Effector memory CD8-positive, alpha-beta T cell (primary cell): ENCODE data around the gene HPSE2.

Experiments
- ATAC-seq: fragments of 150-1000 bp; cut with Tn5 transposase; replicated peaks from 2 replicates; pipeline ENCODE4 v1.10.0; 2021; ENCODE audit warnings: mild to moderate bottlenecking, moderate library complexity
- DNase-seq, 3 experiments: peaks; one replicate each; pipeline ENCODE4 v3.0.0; 2021
- H3K27ac Mint-ChIP-seq, 2 donors: one replicate each; pipeline ENCODE4 v1.8.0; 2022; ENCODE audit warnings: mild to moderate bottlenecking in 2 of 2, mixed read lengths in 2 of 2, moderate library complexity in 2 of 2
- H3K27me3 Mint-ChIP-seq, 2 donors: one replicate each; pipeline ENCODE4 v1.8.0; 2022; ENCODE audit warnings: mixed read lengths in 2 of 2
- H3K36me3 Mint-ChIP-seq: one replicate; pipeline ENCODE4 v1.8.0; 2022; ENCODE audit warnings: mild to moderate bottlenecking, moderate library complexity, mixed read lengths; ENCODE audit not compliant: insufficient read depth
- H3K4me1 Mint-ChIP-seq, 2 donors: one replicate each; pipeline ENCODE4 v1.8.0; 2022; ENCODE audit warnings: low read depth in 2 of 2, mixed read lengths in 2 of 2
- H3K4me3 Mint-ChIP-seq, 2 donors: one replicate each; pipeline ENCODE4 v1.8.0; 2022; ENCODE audit warnings: mild to moderate bottlenecking in 2 of 2, mixed read lengths in 2 of 2, moderate library complexity in 2 of 2
- H3K9me3 Mint-ChIP-seq, 2 donors: one replicate each; pipeline ENCODE4 v1.8.0; 2022; ENCODE audit warnings: mixed read lengths in 2 of 2

The HPSE2 gene

DNA sequence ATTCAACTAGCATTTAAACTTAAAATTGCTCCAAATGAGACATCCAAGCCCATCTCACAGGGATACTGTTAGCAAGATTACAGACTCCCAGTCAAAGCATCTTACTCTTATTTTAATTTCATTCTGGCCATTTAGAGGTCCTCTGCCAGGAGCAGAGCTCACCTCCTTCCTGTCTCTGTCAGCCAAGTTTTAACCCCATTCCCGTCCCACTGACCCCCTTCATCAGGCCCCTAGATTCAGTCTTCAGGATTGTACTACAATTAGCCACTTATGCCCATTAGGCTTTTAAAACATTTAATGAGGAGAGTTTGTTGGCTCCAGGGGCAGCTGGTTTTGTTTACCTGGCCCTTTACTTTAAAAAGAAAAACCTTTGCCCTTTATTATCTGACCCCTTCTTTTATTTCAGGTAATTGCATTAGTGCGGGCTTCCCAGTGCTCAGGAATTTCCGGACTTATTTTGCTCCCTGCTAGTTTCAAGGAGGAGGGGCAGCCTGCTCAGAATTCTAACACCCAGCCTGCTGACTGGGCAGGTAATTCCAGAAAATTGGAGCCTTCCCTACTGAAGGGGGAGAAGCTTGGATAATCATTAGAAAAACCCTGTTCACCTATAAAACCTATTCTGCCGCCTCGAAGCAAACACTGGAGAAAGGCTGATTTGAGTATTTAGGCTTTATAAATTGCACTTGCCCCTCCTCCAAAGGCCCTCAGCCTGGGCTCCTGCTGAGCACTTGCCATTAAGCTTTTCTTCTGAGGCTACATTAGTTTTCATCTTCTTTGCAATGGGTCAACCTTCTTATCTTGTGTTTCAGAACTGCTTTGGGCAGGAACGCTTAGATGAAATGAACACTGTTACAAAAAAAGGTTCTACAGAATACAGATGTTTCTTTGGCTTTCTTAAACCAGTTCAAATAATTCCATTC is 588.4 kb downstream of the HPSE2 start:
- H3K9me3 Mint-ChIP-seq, result no peaks in the 10 kb centered on the region
- no peak for DNase-seq
- H3K4me3 Mint-ChIP-seq, result no peak overlapping the region
- ATAC-seq, result no peak
- H3K27me3 Mint-ChIP-seq, result peaks cover 34 to 41% of the 10 kb centered on the region in 2 donors
- no peak overlapping the region for H3K27ac Mint-ChIP-seq
- H3K4me1 Mint-ChIP-seq, result peaks cover 0 to 3% of the 10 kb centered on the region in 2 donors
- no peaks in the 10 kb centered on the region for H3K36me3 Mint-ChIP-seq

- Mint-ChIP-seq H3K36me3 (no peaks in the 10 kb centered on the region), H3K27me3 (peaks cover 33 to 37% of the 10 kb centered on the region in 2 donors), H3K9me3 (no peaks in the 10 kb centered on the region), H3K4me1 (peaks cover 0 to 3% of the 10 kb centered on the region in 2 donors), H3K27ac (no peak overlapping the region), H3K4me3 (no peak overlapping the region)
- ATAC-seq (no peak), DNase-seq (no peak)
These were observed 591.2 kb downstream of the HPSE2 start for GRCh38 chr10:98644466-98644865.

GRCh38 chr10:98642281-98642680 is 593.4 kb downstream of the HPSE2 start:
- H3K9me3 Mint-ChIP-seq, result no peaks in the 10 kb centered on the region
- ATAC-seq (no peak), DNase-seq (no peak)
- no peaks in the 10 kb centered on the region for H3K4me1 Mint-ChIP-seq
- no peak overlapping the region for H3K4me3 Mint-ChIP-seq
- H3K36me3 Mint-ChIP-seq, result no peaks in the 10 kb centered on the region
- H3K27me3 Mint-ChIP-seq, result peaks cover 25 to 26% of the 10 kb centered on the region in 2 donors
- H3K27ac Mint-ChIP-seq, result no peak overlapping the region

- no peak overlapping the region for H3K27ac Mint-ChIP-seq
- H3K27me3 Mint-ChIP-seq, result peaks cover 13 to 25% of the 10 kb centered on the region in 2 donors
- DNase-seq, result no peak
- H3K4me1 Mint-ChIP-seq, result no peaks in the 10 kb centered on the region
- H3K9me3 Mint-ChIP-seq, result no peaks in the 10 kb centered on the region
- H3K36me3 Mint-ChIP-seq, result no peaks in the 10 kb centered on the region
- ATAC-seq, result no peak
- H3K4me3 Mint-ChIP-seq, result no peak overlapping the region
These were observed 596.7 kb downstream of the HPSE2 start for GRCh38 chr10:98638920-98639319.

- Mint-ChIP-seq H3K9me3 (no peaks in the 10 kb centered on the region), H3K27me3 (peaks cover 15 to 38% of the 10 kb centered on the region in 2 donors), H3K4me3 (no peak overlapping the region), H3K4me1 (no peaks in the 10 kb centered on the region), H3K36me3 (no peaks in the 10 kb centered on the region), H3K27ac (no peak overlapping the region)
- ATAC-seq (no peak), DNase-seq (no peak)
These were observed 598.7 kb downstream of the HPSE2 start for GRCh38 chr10:98636921-98637329.

DNA sequence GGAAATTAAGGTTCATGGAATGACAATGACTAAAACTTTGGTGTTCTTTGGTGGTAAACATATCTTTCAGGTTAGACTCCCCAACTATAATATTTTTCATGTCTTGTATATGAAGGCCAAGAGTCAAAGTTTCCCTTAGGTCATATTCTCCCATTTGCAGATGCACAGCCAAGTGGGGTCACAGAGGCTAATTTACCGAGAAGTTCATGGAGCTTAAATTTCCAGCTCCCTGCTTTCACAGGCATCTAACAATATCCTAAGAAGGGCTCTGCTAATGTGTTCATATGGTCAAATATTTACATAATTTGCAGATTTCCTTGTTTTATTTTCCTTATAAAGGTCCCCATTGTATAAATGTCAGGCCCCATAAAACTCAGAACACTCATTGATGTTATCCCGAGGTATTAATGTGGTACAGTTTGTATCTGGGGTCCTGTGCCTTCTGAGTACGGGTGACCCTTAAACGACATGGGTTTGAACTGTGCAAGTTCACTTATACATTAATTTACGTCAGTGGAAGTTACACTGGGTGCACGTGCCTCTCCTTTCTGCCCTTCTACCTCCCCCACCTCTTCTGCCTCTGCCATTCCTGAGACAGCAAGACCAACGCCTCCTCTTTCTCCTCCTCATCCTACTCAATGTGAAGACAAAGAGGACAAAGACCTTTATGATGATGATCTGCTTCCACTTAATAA is 603.0 kb downstream of the HPSE2 start:
- H3K36me3 Mint-ChIP-seq, result no peaks in the 10 kb centered on the region
- no peaks in the 10 kb centered on the region for H3K9me3 Mint-ChIP-seq
- peaks cover 23 to 38% of the 10 kb centered on the region in 2 donors for H3K27me3 Mint-ChIP-seq
- DNase-seq (no peak), ATAC-seq (no peak)
- no peaks in the 10 kb centered on the region for H3K4me1 Mint-ChIP-seq
- H3K4me3 Mint-ChIP-seq, result no peak overlapping the region
- no peak overlapping the region for H3K27ac Mint-ChIP-seq

- Mint-ChIP-seq H3K27ac (no peak overlapping the region), H3K27me3 (peaks cover 8 to 9% of the 10 kb centered on the region in 2 donors), H3K9me3 (no peaks in the 10 kb centered on the region), H3K36me3 (no peaks in the 10 kb centered on the region), H3K4me3 (no peak overlapping the region), H3K4me1 (no peaks in the 10 kb centered on the region)
- ATAC-seq (no peak), DNase-seq (no peak)
These were observed 607.4 kb downstream of the HPSE2 start for GRCh38 chr10:98628206-98628605.

GRCh38 chr10:98627711-98628110 is 607.9 kb downstream of the HPSE2 start:
- no peak overlapping the region for H3K4me3 Mint-ChIP-seq
- H3K4me1 Mint-ChIP-seq, result no peaks in the 10 kb centered on the region
- H3K9me3 Mint-ChIP-seq, result no peaks in the 10 kb centered on the region
- DNase-seq, result no peak
- H3K27ac Mint-ChIP-seq, result no peak overlapping the region
- H3K36me3 Mint-ChIP-seq, result no peaks in the 10 kb centered on the region
- ATAC-seq, result no peak
- H3K27me3 Mint-ChIP-seq, result peaks cover 3 to 13% of the 10 kb centered on the region in 2 donors

DNA sequence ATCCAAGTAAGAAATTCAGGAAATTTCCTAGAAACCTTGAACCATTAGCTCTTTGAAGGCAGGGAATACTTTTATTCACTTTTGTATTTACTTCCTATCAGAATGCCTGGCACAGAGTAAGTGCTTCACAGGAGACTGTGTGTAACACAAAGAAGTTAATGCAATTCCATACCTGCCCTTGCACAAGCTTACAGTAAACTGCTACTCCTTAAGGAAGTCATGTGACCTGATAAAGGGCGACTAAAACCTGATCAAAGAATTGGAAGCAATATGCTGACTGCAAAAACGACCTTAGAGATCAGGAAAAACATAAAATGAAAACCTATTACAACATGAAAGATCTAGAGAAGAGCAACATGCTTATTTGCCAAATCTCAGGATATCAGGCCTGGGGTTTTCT is 610.7 kb downstream of the HPSE2 start:
- H3K27me3 Mint-ChIP-seq, result peaks cover 10 to 18% of the 10 kb centered on the region in 2 donors
- no peak overlapping the region for H3K27ac Mint-ChIP-seq
- no peaks in the 10 kb centered on the region for H3K9me3 Mint-ChIP-seq
- ATAC-seq (no peak), DNase-seq (no peak)
- H3K4me3 Mint-ChIP-seq, result no peak overlapping the region
- H3K36me3 Mint-ChIP-seq, result no peaks in the 10 kb centered on the region
- no peaks in the 10 kb centered on the region for H3K4me1 Mint-ChIP-seq

DNA sequence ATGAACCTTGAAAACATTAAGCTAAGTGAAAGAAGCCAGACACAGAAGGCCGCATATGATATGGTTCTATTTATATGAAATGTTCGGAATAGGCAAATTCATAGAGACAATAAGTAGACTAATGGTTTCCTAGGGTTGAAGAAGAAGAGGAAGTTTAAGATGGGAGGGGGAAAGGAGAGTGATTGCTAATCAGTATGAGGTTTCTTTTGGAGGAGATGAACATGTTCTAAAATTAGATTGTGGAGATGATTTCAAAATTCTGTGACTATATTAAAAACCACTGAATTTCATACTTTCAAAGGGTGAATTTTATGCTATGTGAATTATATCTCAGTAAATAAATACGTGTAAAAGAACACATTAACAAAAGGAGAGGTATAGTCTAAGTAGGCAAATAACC is 612.5 kb downstream of the HPSE2 start:
- Mint-ChIP-seq H3K9me3 (no peaks in the 10 kb centered on the region), H3K27me3 (peaks cover 10 to 15% of the 10 kb centered on the region in 2 donors), H3K4me1 (peaks cover 0 to 2% of the 10 kb centered on the region in 2 donors), H3K27ac (no peak overlapping the region), H3K36me3 (no peaks in the 10 kb centered on the region), H3K4me3 (no peak overlapping the region)
- no peak for ATAC-seq
- DNase-seq, result no peak

DNA sequence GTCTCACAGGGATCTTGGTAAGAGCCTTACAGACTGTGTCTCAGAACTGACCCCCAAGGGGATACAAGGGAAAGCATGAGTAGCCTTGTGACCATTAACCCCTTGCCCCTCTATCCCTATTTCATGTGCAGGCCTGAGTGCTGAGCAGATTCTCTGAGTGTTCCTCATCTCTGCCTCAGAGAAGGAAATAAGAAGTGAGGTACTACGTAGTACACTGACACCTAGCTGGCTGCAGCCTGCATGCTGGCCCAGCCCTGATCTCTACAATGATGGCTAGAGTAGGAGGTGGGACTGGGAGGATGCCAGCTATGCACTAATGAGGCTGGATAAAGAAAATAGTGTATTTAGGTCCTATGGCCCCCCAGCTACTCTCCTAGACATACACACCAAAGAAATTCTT is 614.0 kb downstream of the HPSE2 start:
- no peak overlapping the region for H3K27ac Mint-ChIP-seq
- H3K4me3 Mint-ChIP-seq, result no peak overlapping the region
- H3K36me3 Mint-ChIP-seq, result no peaks in the 10 kb centered on the region
- ATAC-seq (no peak), DNase-seq (no peak)
- H3K27me3 Mint-ChIP-seq, result peaks cover 10 to 11% of the 10 kb centered on the region in 2 donors
- no peaks in the 10 kb centered on the region for H3K9me3 Mint-ChIP-seq
- H3K4me1 Mint-ChIP-seq, result peaks cover 0 to 2% of the 10 kb centered on the region in 2 donors

DNA sequence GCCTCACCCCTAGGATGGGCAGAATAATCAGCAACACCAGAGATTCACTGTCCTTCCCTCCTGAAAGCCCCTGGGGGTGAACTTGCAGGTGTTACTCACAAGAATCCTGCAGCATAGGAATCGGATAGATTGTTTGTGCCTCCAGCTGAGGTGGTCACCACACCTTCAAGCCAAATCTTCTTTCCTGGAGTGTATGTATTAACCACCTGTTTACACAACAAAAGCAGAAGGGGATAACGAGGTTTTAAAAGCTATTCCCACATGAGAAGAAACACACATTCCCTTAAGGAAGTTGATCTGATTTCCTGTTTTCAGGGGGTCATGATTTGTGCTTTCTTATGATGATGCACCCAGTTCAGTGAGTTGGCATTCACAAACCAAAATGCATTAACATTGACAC is 615.1 kb downstream of the HPSE2 start:
- no peak for ATAC-seq
- H3K9me3 Mint-ChIP-seq, result no peaks in the 10 kb centered on the region
- H3K27ac Mint-ChIP-seq, result no peak overlapping the region
- H3K36me3 Mint-ChIP-seq, result no peaks in the 10 kb centered on the region
- H3K27me3 Mint-ChIP-seq, result peaks cover 10 to 15% of the 10 kb centered on the region in 2 donors
- DNase-seq, result no peak
- no peak overlapping the region for H3K4me3 Mint-ChIP-seq
- H3K4me1 Mint-ChIP-seq, result peaks cover 0 to 2% of the 10 kb centered on the region in 2 donors

DNA sequence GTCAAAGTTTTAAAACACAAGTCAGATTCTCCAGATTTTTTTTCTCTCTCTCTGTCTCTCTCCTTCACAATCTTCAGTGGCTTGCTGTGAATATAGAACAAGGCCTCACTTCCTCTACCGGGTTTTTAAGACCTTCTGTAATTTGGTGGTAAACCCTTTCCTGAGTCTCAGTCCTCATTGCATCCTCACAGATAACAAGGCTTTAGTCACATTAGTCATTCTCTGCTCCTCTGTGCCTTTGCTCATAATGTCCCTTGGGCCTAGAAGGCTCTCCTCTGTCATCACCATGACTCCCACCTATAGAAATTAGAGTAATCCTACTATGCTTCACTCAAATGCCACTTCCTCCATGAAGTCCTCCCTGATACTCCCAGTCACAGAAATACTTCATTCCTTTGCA is 616.2 kb downstream of the HPSE2 start:
- Mint-ChIP-seq H3K27me3 (peaks cover 10 to 15% of the 10 kb centered on the region in 2 donors), H3K27ac (no peak overlapping the region), H3K9me3 (no peaks in the 10 kb centered on the region), H3K4me1 (peaks cover 0 to 2% of the 10 kb centered on the region in 2 donors), H3K4me3 (no peak overlapping the region), H3K36me3 (no peaks in the 10 kb centered on the region)
- no peak for DNase-seq
- ATAC-seq, result peak; percentile 50
